Heart right ventricle (tissue), 16 donors: ENCODE results near the gene TMEM39A. TPM values are rescaled to one million over a fixed set of nuclear protein-coding genes. Genes with fewer than 3 reads are reported as not detected.

Experiments used
- ATAC-seq, 8 donors: fragments of 200-7000 bp; cut with Tn5 transposase; one replicate each; pipeline ENCODE4 v1.9.1; 2020; ENCODE audit warnings: mild to moderate bottlenecking in 8 of 8, moderate library complexity in 8 of 8, moderate number of reproducible peaks in 1 of 8
- DNase-seq, 2 donors: peaks; one replicate each; pipeline ENCODE4 v3.0.0-alpha.2; 2020
- H3K27ac ChIP-seq, 10 donors: fragments of 200-600 bp; sonication (generic) in 2 of 10; one replicate each; pipeline versions ENCODE4 v1.5.0 to v1.8.0; 2020 to 2022; ENCODE audit warnings: mild to moderate bottlenecking in 3 of 10
- H3K27me3 ChIP-seq, 7 donors: fragments of 200-600 bp; one replicate each; pipeline ENCODE4 v1.8.0; 2021 to 2022; ENCODE audit warnings: mild to moderate bottlenecking in 2 of 7
- H3K36me3 ChIP-seq, 9 donors: fragments of 200-600 bp; sonication (generic) in 1 of 9; one replicate each; pipeline versions ENCODE4 v1.5.0 to v1.8.0; 2020 to 2022; ENCODE audit warnings: mild to moderate bottlenecking in 2 of 9
- H3K4me1 ChIP-seq, 9 donors: fragments of 200-600 bp; sonication (generic) in 1 of 9; one replicate each; pipeline versions ENCODE4 v1.5.0 to v1.8.0; 2020 to 2022; ENCODE audit warnings: mild to moderate bottlenecking in 4 of 9
- H3K4me3 ChIP-seq, 10 donors: fragments of 200-600 bp; sonication (generic) in 2 of 10; one replicate each; pipeline versions ENCODE4 v1.5.0 to v1.8.0; 2020 to 2022; ENCODE audit warnings: mild to moderate bottlenecking in 7 of 10, moderate library complexity in 2 of 10
- H3K9me3 ChIP-seq, 11 donors: fragments of 200-600 bp in 10 of 11; sonication (generic) in 2 of 11; one replicate each; pipeline versions ENCODE4 v1.5.0 to v1.8.0; 2013 to 2022; ENCODE audit warnings: mild to moderate bottlenecking in 2 of 11, control low read depth in 1 of 11, moderate library complexity in 1 of 11
- CTCF ChIP-seq, 9 donors: fragments of 200-600 bp; sonication (generic) in 2 of 9; IDR thresholded peaks; one replicate each; pipeline versions ENCODE4 v1.5.0 to v1.8.0; 2021 to 2022; ENCODE audit warnings: antibody characterized with exemption in 9 of 9, mild to moderate bottlenecking in 5 of 9, moderate library complexity in 1 of 9
- WGBS, 2 donors: extraction: QIAGEN DNeasy Blood & Tissue Kit; methylation state at CpG; one replicate each; pipeline ENCODE4 v1.1.7; 2013; ENCODE audit warnings: inconsistent platforms in 1 of 2; 5-methylcytosine and 5-hydroxymethylcytosine counted together
- intact Hi-C, 10 donors: fragments of 100-400 bp; cut with DNase I; formaldehyde crosslinking; loops; one replicate each; pipeline versions ENCODE4 v1.11.1 to v1.14.2; 2022
- polyA plus RNA-seq, 2 donors: library from polyadenylated mRNA; stranded (reverse); fragments of 200-250 nt; gene quantifications; one replicate each; pipeline ENCODE4 v1.2.3, GENCODE V29; 2013
- total RNA-seq, 10 donors: library from RNA; stranded (reverse); fragmentation: NEBNext Ultra II Directional in 3 of 10; extraction: Animal tissue kit (Norgen Biotek cat#: 25700) in 3 of 10; gene quantifications; one replicate each; pipeline versions ENCODE4 v1.2.1 to v1.2.4, GENCODE V29; 2021 to 2023
- donor health status: Arrhythmogenic right ventricular cardiomyopathy.
- donor health status: ischemic (EF 13 %, LVEDD 7.1; RV severe dilation, severe dysfunction).
- donor health status: healthy with polysubstance abuse.
- donor health status: DM: no; HTN: yes; CAD: no.
- donor health status: DM: no; HTN: no; CAD: no.
- donor health status: ischemic (EF 25% LVEDD 6.9; RV normal size, moderate dysfunction).
- donor health status: ischemic (EF 25% LVEDD 5.7; RV mildly dilated, moderate dysfunction).
- donor health status: healthy.
- donor health status: DM: yes; HTN: yes; CAD: no.
- donor health status: Ischemic cardiomyopathy.
- donor health status: ischemic (EF 35%, LVEDD 5.7; RV mildly dilated, moderate dysfunction).
- donor health status: nonischemic (EF 11% LVEDD 7.7; RV severe dilation, severe dysfunction).
- donor health status: DM: yes; HTN: yes; CAD: no.
- donor health status: PGD.
- donor health status: ischemic (EF 29% LVEDD 5.4; RV normal size, mild dysfunction).
- donor health status: nonischemic (EF 23%, LVEDD 6.1; RV moderate dilation, normal function).

TMEM39A gene
- total and polyA plus RNA-seq, 12 donors: 8.4 to 25.8 (median 12.8) TPM

DNA sequence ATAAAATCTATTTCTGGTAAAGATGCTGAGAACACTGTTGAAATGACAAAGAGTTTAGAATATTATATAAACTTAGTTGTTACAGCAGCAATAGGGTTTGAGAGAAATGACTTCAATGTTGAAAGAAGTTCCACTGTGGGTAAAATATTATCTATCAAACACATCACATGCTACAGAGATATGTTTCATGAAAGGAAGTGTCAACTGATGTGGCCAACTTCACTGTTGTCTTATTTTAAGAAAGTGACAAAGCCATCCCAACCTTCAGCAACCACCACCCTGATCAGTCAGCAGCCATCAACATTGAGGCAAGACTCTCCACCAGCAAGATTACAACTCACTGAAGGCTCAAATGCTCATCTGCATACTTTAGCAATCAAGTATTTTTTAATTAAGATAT lies 20.2 kb downstream of the TMEM39A start:
- ATAC-seq: no peak
- intact Hi-C loops: no loop called here
- no peaks in the 10 kb centered on the region for H3K27me3 ChIP-seq
- H3K9me3 ChIP-seq: peaks cover 0 to 3% (median 0%) of the 10 kb centered on the region in 11 donors
- no peak for DNase-seq
- peaks cover 0 to 98% (median 44%) of the 10 kb centered on the region in 9 donors for H3K36me3 ChIP-seq
- no peaks in the 10 kb centered on the region for H3K4me1 ChIP-seq
- no peak overlapping the region for H3K4me3 ChIP-seq
- no peak overlapping the region for H3K27ac ChIP-seq
- no peak for TF ChIP-seq CTCF (IDR thresholded peaks at IDR 0.05)

DNA sequence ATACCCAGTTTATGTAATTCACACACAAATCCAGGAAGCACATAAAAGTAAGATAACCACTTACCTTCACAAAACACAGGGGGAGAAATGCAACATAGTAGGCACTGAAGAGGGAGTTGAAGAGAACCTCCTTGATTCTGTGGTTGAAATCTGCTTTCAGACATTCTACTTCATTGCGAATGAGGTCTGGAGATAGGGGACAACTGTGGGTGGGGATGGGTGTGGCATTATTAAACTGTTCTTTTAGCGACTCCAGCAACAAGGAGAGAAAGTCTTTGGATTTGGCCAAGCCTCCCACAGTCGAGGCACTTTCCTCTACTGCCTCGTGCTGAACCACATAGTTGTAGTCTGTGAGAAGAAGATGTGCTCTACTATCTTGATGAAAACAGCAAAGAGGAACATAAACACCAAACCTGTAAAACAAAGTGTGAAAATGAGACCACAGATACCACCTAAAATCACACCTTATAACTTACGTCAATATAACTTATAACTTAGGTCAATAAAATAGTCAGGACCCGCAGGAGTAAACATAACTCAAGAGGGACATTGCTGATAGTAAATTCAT lies 25.6 kb downstream of the TMEM39A start:
- Histone ChIP-seq H3K36me3 (peaks cover 0 to 98% (median 52%) of the 10 kb centered on the region in 9 donors), H3K27ac (no peak overlapping the region), H3K27me3 (no peaks in the 10 kb centered on the region), H3K9me3 (peaks cover 0 to 3% (median 0%) of the 10 kb centered on the region in 11 donors), H3K4me3 (no peak overlapping the region), H3K4me1 (peaks cover 0 to 15% (median 6%) of the 10 kb centered on the region in 9 donors)
- WGBS, 2 donors: 90 to 92% methylated on average over 6 of the region's 6 CpGs
- intact Hi-C loops: no loop called here
- ATAC-seq (no peak), DNase-seq (no peak)
- no peak for TF ChIP-seq CTCF (IDR thresholded peaks at IDR 0.05)

- Histone ChIP-seq H3K9me3 (peaks cover 0 to 3% (median 0%) of the 10 kb centered on the region in 11 donors), H3K27ac (no peak overlapping the region), H3K4me3 (no peak overlapping the region), H3K4me1 (peaks cover 0 to 18% (median 8%) of the 10 kb centered on the region in 9 donors), H3K36me3 (peaks cover 0 to 98% (median 52%) of the 10 kb centered on the region in 9 donors), H3K27me3 (no peaks in the 10 kb centered on the region)
- intact Hi-C loops: no loop called here
- no peak for TF ChIP-seq CTCF (IDR thresholded peaks at IDR 0.05)
- WGBS, 2 donors: 93% methylated on average over 1 of the region's 1 CpG
- ATAC-seq (peak in 1 of 8 donors; percentile 52), DNase-seq (no peak)
Observed at GRCh38 chr3:119436977-119437376, 26.4 kb downstream of the TMEM39A start.

GRCh38 chr3:119434703-119435102 lies 28.7 kb downstream of the TMEM39A start:
- peaks cover 0 to 9% (median 2%) of the 10 kb centered on the region in 11 donors for H3K9me3 ChIP-seq
- intact Hi-C loops: no loop called here
- ATAC-seq (no peak), DNase-seq (no peak)
- H3K27me3 ChIP-seq: no peaks in the 10 kb centered on the region
- H3K36me3 ChIP-seq: peaks cover 0 to 100% (median 66%) of the 10 kb centered on the region in 9 donors
- peaks cover 0 to 18% (median 8%) of the 10 kb centered on the region in 9 donors for H3K4me1 ChIP-seq
- TF ChIP-seq CTCF (IDR thresholded peaks at IDR 0.05): no peak
- no peak overlapping the region for H3K27ac ChIP-seq
- H3K4me3 ChIP-seq: no peak overlapping the region
- 94 to 98% methylated on average over 4 of the region's 4 CpGs for WGBS, 2 donors
